NCI-H1436 treated with DMSO at 0.1 percent for 48 hours (cell line): Measurements from ENCODE around the gene ARFGEF2.
"Not testable (repeated sequence)": the region's sequence is repeated elsewhere in the genome, so short reads cannot be mapped to it uniquely, and the experiment has no call there.

Experiments
- DNase-seq: peaks from one replicate; lab custom pipeline; 2025; lab: John Stamatoyannopoulos, UW

Gene ARFGEF2

GRCh38 chr20:49078310-49078709 is 156.8 kb downstream of the ARFGEF2 start:
- no peak for DNase-seq

- DNase-seq = not testable (repeated sequence)
These were observed 160.8 kb downstream of the ARFGEF2 start for GRCh38 chr20:49082295-49082694.
